Neural cell (in vitro differentiated cells): Measurements from ENCODE around the gene RFX6. TPM values are rescaled to one million over a fixed set of nuclear protein-coding genes. Genes with fewer than 3 reads are reported as not detected.

Experiments
- H2AFZ ChIP-seq: fragments of 200-600, 300-800 bp; sonication (generic), shearing (Covaris generic); 2 replicates; pipeline ENCODE4 v1.6.0; 2014; ENCODE audit warnings: low read depth, mild to moderate bottlenecking, antibody characterized with exemption, low read length, moderate library complexity
- H3F3A ChIP-seq: fragments of 200-600 bp; shearing (Covaris generic); 2 replicates; pipeline ENCODE4 v1.6.1; 2016; ENCODE audit warnings: mild to moderate bottlenecking, moderate library complexity, mixed read lengths, antibody characterized with exemption, low read length; ENCODE audit not compliant: insufficient read depth, poor library complexity, severe bottlenecking
- H3K27ac ChIP-seq: fragments of 200-600, 300-800 bp; sonication (generic), shearing (Covaris generic); 2 replicates; pipeline ENCODE4 v1.5.1; 2014; ENCODE audit warnings: mild to moderate bottlenecking, low read length, moderate library complexity
- H3K27me3 ChIP-seq: fragments of 300-800, 200-600 bp; sonication (generic), shearing (Covaris generic); 2 replicates; pipeline ENCODE4 v1.6.0; 2014; ENCODE audit warnings: mild to moderate bottlenecking, low read depth, low read length, moderate library complexity; ENCODE audit not compliant: insufficient read depth
- H3K36me3 ChIP-seq: fragments of 300-800, 200-600 bp; sonication (generic), shearing (Covaris generic); 2 replicates; pipeline ENCODE4 v1.5.1; 2014; ENCODE audit warnings: mild to moderate bottlenecking, antibody characterized with exemption, low read length, moderate library complexity; ENCODE audit not compliant: insufficient read depth
- H3K4me2 ChIP-seq: fragments of 300-800, 200-600 bp; sonication (generic), shearing (Covaris generic); 2 replicates; pipeline ENCODE4 v1.6.0; 2014; ENCODE audit warnings: mild to moderate bottlenecking, low read length
- H3K4me3 ChIP-seq: fragments of 300-800, 200-600 bp; sonication (generic), shearing (Covaris generic); 2 replicates; pipeline ENCODE4 v1.5.1; 2014; ENCODE audit warnings: mild to moderate bottlenecking, low read length, moderate library complexity
- H3K79me2 ChIP-seq: fragments of 200-600 bp; shearing (Covaris generic); replicated peaks from 2 replicates; pipeline ENCODE4 v1.6.0; 2014; ENCODE audit warnings: mild to moderate bottlenecking, low read length, moderate library complexity; ENCODE audit not compliant: insufficient read depth
- H3K9ac ChIP-seq: fragments of 300-800, 200-600 bp; sonication (generic), shearing (Covaris generic); 2 replicates; pipeline ENCODE4 v1.6.1; 2016; ENCODE audit warnings: mild to moderate bottlenecking, low read length, mixed read lengths
- H3K9me2 ChIP-seq: fragments of 200-600 bp; shearing (Covaris generic); 2 replicates; pipeline ENCODE4 v1.6.1; 2016; ENCODE audit warnings: mild to moderate bottlenecking, low read length, mixed read lengths; ENCODE audit not compliant: insufficient read depth
- H3K9me3 ChIP-seq: fragments of 200-600, 300-800 bp; sonication (generic), shearing (Covaris generic); 2 replicates; pipeline ENCODE4 v1.6.1; 2016; ENCODE audit warnings: mild to moderate bottlenecking, mixed run types, low read length, moderate library complexity, mixed read lengths
- H4K20me1 ChIP-seq: fragments of 200-600 bp; shearing (Covaris generic); 2 replicates; pipeline ENCODE4 v1.6.1; 2016; ENCODE audit warnings: mild to moderate bottlenecking, mixed run types; ENCODE audit not compliant: insufficient read depth
- CTCF ChIP-seq: fragments of 450-650 bp; IDR thresholded peaks from 2 replicates; pipeline ENCODE4 v1.5.1; 2014; ENCODE audit warnings: antibody characterized with exemption, mild to moderate bottlenecking, moderate library complexity; ENCODE audit not compliant: poor library complexity, severe bottlenecking
- EP300 ChIP-seq: fragments of 450-650 bp; conservative IDR thresholded peaks from 2 replicates; pipeline ENCODE4 v1.6.1; 2014; ENCODE audit warnings: antibody characterized with exemption, mild to moderate bottlenecking, moderate library complexity; ENCODE audit not compliant: poor library complexity, severe bottlenecking
- EZH2 ChIP-seq: fragments of 200-600, 300-800 bp; shearing (Covaris generic), sonication (generic); IDR thresholded peaks from 2 replicates; pipeline ENCODE4 v1.6.1; 2014; ENCODE audit warnings: antibody characterized with exemption, low read length, borderline replicate concordance, mild to moderate bottlenecking; ENCODE audit not compliant: insufficient read depth, poor library complexity, severe bottlenecking
- MXI1 ChIP-seq: fragments of 450-650 bp; conservative IDR thresholded peaks from 2 replicates; pipeline ENCODE4 v1.6.1; 2014; ENCODE audit warnings: antibody characterized with exemption, mild to moderate bottlenecking; ENCODE audit not compliant: poor library complexity, severe bottlenecking
- POLR2AphosphoS5 ChIP-seq: IDR thresholded peaks from 2 replicates; pipeline ENCODE4 v1.6.1; 2012
- RAD21 ChIP-seq: fragments of 450-650 bp; conservative IDR thresholded peaks from 2 replicates; pipeline ENCODE4 v1.6.1; 2014; ENCODE audit warnings: antibody characterized with exemption, mild to moderate bottlenecking, moderate library complexity
- SMC3 ChIP-seq: fragments of 450-650 bp; conservative IDR thresholded peaks from 2 replicates; pipeline ENCODE4 v1.6.1; 2014; ENCODE audit warnings: antibody characterized with exemption, mild to moderate bottlenecking, moderate library complexity; ENCODE audit not compliant: poor library complexity
- TAF1 ChIP-seq: IDR thresholded peaks from 2 replicates; pipeline ENCODE4 v1.6.1; 2012; ENCODE audit warnings: low read depth
- polyA plus RNA-seq: library from polyadenylated mRNA; depleted of rRNA; stranded (reverse); fragments of >200 nt; gene quantifications from 2 replicates; pipeline ENCODE4 v1.2.3, GENCODE V29; 2014
- TF ChIP-seq, protein P1 (sequence below): IDR thresholded peaks from 2 replicates; pipeline ENCODE4 v1.6.1; 2012; ENCODE audit warnings: borderline replicate concordance

RFX6 gene
- polyA plus RNA-seq, 1 donor from 2014 or later, result not detected

DNA sequence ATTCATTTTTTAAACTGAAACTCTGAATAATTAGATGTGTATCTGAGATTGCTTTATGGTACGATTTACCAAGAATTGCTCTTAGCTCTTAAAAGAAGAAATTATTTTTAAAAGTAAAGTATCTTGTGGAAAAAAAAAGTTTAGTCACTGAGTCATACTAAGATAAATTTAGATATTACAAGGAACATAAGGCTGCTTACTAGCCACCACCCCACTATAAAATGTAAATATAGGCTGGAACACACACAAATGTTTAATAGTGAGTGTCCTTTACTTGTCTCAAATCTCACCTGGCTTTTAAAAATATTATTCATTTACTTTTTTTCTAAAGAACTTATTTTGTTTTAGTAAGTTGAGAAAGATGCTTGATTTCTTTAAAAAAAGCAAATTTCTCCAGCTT lies 17.6 kb downstream of the RFX6 start:
- no peak for TF ChIP-seq POLR2AphosphoS5
- no peak for TF ChIP-seq TAF1
- TF ChIP-seq EP300, result no peak
- no peak for TF ChIP-seq CTCF

GRCh38 chr6:116895935-116896334 lies 18.9 kb downstream of the RFX6 start:
- H4K20me1 ChIP-seq, result no peaks in the 10 kb centered on the region
- no peaks in the 10 kb centered on the region for H3K9me2 ChIP-seq
- no peak overlapping the region for H3K4me3 ChIP-seq
- H2AFZ ChIP-seq, result no peak overlapping the region
- H3F3A ChIP-seq, result no peaks in the 10 kb centered on the region
- H3K79me2 ChIP-seq, result no peaks in the 10 kb centered on the region
- TF ChIP-seq EZH2 (no peak), POLR2AphosphoS5 (no peak), CTCF (no peak), TAF1 (no peak), EP300 (no peak), MXI1 (no peak), SMC3 (no peak), RAD21 (no peak)
- TF ChIP-seq, protein P1, sequence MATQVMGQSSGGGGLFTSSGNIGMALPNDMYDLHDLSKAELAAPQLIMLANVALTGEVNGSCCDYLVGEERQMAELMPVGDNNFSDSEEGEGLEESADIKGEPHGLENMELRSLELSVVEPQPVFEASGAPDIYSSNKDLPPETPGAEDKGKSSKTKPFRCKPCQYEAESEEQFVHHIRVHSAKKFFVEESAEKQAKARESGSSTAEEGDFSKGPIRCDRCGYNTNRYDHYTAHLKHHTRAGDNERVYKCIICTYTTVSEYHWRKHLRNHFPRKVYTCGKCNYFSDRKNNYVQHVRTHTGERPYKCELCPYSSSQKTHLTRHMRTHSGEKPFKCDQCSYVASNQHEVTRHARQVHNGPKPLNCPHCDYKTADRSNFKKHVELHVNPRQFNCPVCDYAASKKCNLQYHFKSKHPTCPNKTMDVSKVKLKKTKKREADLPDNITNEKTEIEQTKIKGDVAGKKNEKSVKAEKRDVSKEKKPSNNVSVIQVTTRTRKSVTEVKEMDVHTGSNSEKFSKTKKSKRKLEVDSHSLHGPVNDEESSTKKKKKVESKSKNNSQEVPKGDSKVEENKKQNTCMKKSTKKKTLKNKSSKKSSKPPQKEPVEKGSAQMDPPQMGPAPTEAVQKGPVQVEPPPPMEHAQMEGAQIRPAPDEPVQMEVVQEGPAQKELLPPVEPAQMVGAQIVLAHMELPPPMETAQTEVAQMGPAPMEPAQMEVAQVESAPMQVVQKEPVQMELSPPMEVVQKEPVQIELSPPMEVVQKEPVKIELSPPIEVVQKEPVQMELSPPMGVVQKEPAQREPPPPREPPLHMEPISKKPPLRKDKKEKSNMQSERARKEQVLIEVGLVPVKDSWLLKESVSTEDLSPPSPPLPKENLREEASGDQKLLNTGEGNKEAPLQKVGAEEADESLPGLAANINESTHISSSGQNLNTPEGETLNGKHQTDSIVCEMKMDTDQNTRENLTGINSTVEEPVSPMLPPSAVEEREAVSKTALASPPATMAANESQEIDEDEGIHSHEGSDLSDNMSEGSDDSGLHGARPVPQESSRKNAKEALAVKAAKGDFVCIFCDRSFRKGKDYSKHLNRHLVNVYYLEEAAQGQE, result no peak
- H3K9ac ChIP-seq, result no peak overlapping the region
- no peaks in the 10 kb centered on the region for H3K36me3 ChIP-seq
- no peaks in the 10 kb centered on the region for H3K27me3 ChIP-seq
- no peaks in the 10 kb centered on the region for H3K9me3 ChIP-seq
- no peak overlapping the region for H3K27ac ChIP-seq
- H3K4me2 ChIP-seq, result no peak overlapping the region

More for the DNA sequence above, 17.6 kb downstream of the RFX6 start:
- Histone ChIP-seq H3K4me2 (no peak overlapping the region), H3K79me2 (no peaks in the 10 kb centered on the region), H3K36me3 (no peaks in the 10 kb centered on the region), H3K4me3 (no peak overlapping the region), H2AFZ (no peak overlapping the region), H4K20me1 (no peaks in the 10 kb centered on the region), H3K27ac (no peak overlapping the region), H3F3A (no peaks in the 10 kb centered on the region), H3K9ac (no peak overlapping the region), H3K9me3 (no peaks in the 10 kb centered on the region), H3K9me2 (no peaks in the 10 kb centered on the region), H3K27me3 (no peaks in the 10 kb centered on the region)
